ENCODE results near the gene ZNF710.

GRCh38 chr15:90030376-90030775, 29.3 kb downstream of the ZNF710 start:
- TF ChIP-seq CTCF (IDR thresholded peaks at IDR 0.05; ENCODE audit: poor library complexity, severe bottlenecking) (no peak), TAF1 (IDR thresholded peaks at IDR 0.05; ENCODE audit: low read depth) (no peak), EP300 (conservative IDR thresholded peaks at IDR 0.05; ENCODE audit: poor library complexity, severe bottlenecking) (no peak), MXI1 (conservative IDR thresholded peaks at IDR 0.05; ENCODE audit: poor library complexity, severe bottlenecking) (no peak)

Measured in neural cell (in vitro differentiated cells).